G401 (cell line): ENCODE data around the gene SLC16A12. TPM values are rescaled to one million over a fixed set of nuclear protein-coding genes. Genes with fewer than 3 reads are reported as not detected.
A peak's percentile ranks its signal among the peaks of the same experiment; 100 is the strongest.

ENCODE experiments used
- DNase-seq: peaks from one replicate; pipeline ENCODE4 v3.0.0-alpha.2; 2015; ENCODE audit warnings: low spot score
- in situ Hi-C: cut with HindIII; loops from 2 replicates; pipeline ENCODE4 v1.10.0; 2016; ENCODE audit warnings: low sequenced_read_pairs, mixed read lengths
- total RNA-seq: library from RNA; depleted of rRNA; stranded (reverse); fragments of >200 nt; shearing (Covaris generic); gene quantifications from 2 replicates; pipeline ENCODE4 v1.2.3, GENCODE V29; 2014; rRNA removed

The SLC16A12 gene
- not detected in 2 replicates for total RNA-seq

GRCh38 chr10:89535171-89536012, at the start of gene SLC16A12:
Gene SLC16A12, minus strand, starts transcription at chr10:89535594. Its CDS starts 73,016 bp downstream, at chr10:89462578.
- in situ Hi-C loops, result no loop called here

GRCh38 chr10:89582022-89582421, 46.6 kb upstream of the SLC16A12 start:
- no peak for DNase-seq
- in situ Hi-C loops, result no loop called here

More at GRCh38 chr10:89535171-89536012, at the start of gene SLC16A12:
- DNase-seq, result no peak

- DNase-seq, result no peak
- in situ Hi-C loops, result no loop called here
These were observed 44.8 kb upstream of the SLC16A12 start for GRCh38 chr10:89580243-89580642.

- in situ Hi-C loops, result no loop called here
- DNase-seq, result no peak
These were observed 41.3 kb upstream of the SLC16A12 start for GRCh38 chr10:89576696-89577095.

DNA sequence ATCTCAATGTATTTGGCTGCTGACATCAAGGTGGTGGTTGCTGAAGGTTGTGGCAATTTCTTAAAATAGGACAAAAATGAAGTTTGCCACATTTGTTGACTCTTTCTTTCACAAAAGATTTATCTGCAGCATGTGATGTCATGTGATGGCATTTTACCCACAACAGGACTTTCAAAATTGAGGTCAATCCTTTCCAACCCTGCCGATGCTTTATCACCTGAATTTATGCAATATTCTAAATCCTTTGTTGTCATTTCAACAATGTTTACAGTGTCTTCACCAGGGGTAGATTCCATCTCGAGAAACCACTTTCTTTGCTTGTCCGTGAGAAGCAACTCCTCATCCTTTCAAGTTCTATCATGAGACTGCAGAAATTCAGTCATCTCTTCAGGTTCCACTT, 40.6 kb upstream of the SLC16A12 start:
- DNase-seq, result no peak
- in situ Hi-C loops, result no loop called here

DNA sequence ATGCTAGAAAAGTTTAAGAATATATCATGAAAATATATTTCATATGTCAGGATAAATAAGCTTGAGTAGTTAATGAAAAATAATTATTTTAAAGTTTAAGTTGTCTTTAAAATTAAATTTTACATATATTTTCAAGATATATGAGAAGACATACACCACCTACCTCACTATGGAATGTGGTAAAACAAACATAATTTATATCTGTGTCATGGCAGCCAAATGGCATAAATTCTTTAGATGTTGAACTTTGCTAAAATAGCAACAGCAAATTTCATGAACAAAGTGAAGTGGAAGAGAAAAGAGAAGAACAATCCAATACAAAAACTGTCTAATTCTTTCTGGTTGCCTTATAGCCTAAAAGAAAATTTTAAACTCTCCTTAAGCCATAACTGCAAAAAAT, 39.6 kb upstream of the SLC16A12 start:
- no peak for DNase-seq
- in situ Hi-C loops, result no loop called here

GRCh38 chr10:89574368-89574767, 39.0 kb upstream of the SLC16A12 start:
- in situ Hi-C loops, result no loop called here
- no peak for DNase-seq

DNA sequence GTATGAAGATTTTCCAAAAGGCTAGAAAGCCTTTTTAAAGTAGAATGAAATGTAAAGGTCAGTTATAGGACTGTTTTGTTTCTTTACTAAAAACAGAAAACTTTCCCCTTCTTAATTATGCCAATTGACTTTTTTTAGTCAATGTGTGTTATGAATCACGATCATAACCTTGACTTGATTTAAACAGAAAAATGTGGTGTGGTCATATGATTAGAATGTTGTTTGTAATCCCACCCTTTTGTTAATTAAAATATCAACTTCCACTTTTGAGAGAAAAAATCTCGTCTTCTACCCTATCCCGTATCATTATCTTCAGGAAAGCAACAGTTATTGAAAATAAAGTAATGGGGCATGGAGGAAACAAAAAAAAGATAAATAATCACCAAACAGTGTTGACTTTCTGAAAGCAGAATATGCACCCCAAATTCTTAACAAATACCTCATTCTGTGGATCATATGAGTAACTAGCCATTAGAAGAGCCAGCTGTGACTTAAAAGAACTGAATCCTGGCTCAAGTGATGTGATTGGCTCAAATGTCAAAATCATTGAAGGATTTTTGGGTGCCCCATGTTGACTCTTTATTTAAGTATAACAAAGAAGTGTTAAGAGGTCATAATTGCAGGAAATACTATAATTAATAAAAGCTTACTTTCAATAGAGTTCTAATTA, 32.3 kb upstream of the SLC16A12 start:
- DNase-seq, result no peak
- in situ Hi-C loops, result no loop called here

GRCh38 chr10:89566992-89567391, 31.6 kb upstream of the SLC16A12 start:
- in situ Hi-C loops, result no loop called here
- DNase-seq, result no peak

- in situ Hi-C loops, result no loop called here
- no peak for DNase-seq
These were observed 30.9 kb upstream of the SLC16A12 start for GRCh38 chr10:89566095-89566950.

DNA sequence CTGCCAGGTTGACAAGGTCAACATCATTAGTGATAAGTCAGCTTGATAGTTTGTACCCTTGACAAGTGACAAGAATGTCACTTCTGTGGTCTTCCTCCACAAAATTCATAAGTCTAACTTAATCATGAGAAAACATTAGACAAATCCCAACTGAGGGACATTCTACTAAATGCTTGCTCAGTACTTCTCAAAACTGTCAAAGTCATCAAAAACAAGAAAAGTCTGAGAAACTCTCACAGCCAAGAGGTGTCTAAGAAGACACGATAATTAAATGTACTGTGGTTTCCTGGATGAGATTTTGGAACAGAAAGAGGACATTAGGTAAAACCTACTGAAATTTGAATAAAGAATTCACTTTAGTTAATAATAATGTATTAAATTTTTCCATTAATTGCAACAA, 29.8 kb upstream of the SLC16A12 start:
- in situ Hi-C loops, result no loop called here
- no peak for DNase-seq

DNA sequence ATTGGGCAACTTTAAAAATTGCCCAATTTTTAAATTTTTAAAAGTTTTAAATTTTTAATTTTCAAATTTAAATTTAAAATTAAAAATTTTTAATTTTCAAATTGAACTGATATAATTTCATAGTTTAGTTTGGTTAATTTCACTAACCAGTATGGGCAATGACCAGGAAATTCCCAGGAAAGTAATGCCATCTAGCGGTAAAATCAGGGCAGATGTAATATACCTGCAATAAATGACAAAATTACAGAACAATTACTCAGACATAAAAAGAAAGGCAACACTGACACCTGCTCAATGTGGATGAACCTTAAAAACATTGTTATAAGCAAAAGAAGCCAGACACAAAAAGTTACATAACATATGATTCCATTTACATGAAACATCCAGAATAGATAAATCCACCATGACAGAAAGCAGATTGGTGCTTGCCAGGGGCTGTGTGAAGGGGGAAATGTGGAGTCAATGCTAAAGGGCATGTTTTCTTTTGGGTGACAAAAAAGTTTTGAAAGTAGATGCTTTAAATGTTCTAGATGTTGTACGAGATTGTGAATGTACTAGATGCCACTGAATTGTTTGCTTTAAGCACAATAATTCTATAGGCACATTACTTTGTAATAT, 28.6 kb upstream of the SLC16A12 start:
- DNase-seq, result peak; percentile 71

DNA sequence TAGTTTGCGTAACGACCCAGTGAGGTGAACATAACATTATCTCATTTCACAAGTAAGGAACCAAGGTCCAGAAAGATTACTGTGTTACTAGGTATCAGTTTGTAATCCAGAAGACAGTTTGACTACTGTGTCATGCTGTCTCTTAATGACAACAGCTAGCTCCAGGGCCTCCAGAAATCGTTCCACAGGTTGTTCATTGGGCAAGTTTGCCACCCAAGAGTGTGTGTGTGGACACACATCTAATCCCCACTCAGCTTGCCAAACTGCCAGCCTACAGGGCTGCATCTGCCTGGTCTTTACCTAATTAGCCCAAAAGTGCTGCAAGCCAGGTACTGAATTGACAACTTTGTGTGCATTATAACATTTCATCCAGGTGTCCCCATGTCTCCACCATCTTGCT, 27.9 kb upstream of the SLC16A12 start:
- no peak for DNase-seq
- in situ Hi-C loops, result no loop called here

More for the DNA sequence above, 28.6 kb upstream of the SLC16A12 start:
- in situ Hi-C loops, result no loop called here

GRCh38 chr10:89556600-89556999, 21.2 kb upstream of the SLC16A12 start:
- in situ Hi-C loops, result no loop called here
- no peak for DNase-seq

- no peak for DNase-seq
- in situ Hi-C loops, result no loop called here
These were observed 20.5 kb upstream of the SLC16A12 start for GRCh38 chr10:89555688-89556445.

DNA sequence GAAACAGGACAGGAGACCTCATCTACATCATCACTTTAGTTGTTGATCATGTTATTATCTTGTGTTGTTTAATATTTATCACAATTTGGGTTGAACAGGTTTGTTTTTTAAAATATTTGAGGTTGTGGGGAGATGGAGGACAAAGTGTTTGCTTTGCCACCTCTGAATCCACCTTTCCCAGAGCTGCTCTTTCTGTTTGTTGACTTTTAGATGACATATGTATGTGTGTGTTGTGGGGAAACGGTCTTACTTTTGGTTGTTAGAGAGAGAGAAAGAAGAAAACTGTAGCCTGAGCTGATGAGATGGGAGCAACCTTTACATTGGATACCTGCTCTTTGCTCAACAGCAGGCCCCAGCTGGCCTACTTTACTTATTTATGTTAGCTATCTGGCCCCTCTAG, 19.0 kb upstream of the SLC16A12 start:
- in situ Hi-C loops, result no loop called here
- DNase-seq, result no peak

- no peak for DNase-seq
- in situ Hi-C loops, result no loop called here
These were observed 17.8 kb upstream of the SLC16A12 start for GRCh38 chr10:89553064-89553734.

DNA sequence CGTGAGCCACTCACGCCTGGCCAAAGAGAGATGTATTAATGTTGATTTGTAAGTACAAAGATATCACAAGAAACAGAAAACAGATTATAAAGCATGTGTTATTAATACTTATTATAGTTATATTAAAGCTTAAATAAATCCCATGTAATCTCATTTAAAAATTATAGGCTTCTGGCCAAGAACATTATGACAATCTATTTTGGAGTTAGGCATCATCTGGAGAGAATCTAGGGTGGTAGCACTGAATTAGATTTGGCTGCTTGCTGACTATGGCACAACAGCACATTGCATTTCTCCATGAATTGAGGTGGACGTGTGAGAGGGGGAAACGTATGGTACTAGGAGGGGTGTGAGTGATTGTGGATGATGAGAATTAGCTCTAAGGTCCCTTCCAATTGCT, 16.8 kb upstream of the SLC16A12 start:
- DNase-seq, result no peak
- in situ Hi-C loops, result no loop called here
